ENCODE measurements around the gene ELK3. TPM values are rescaled to one million over a fixed set of nuclear protein-coding genes. Genes with fewer than 3 reads are reported as not detected.
A peak's percentile ranks its signal among the peaks of the same experiment; 100 is the strongest.

Gene ELK3
- total RNA-seq, 2 donors from 2014 or later: 8.5 to 10.8 TPM

GRCh38 chr12:96236221-96236822 is 42.1 kb downstream of the ELK3 start:
- intact Hi-C loops (cut with DNase I): no loop called here
- H3K4me1 ChIP-seq: no peaks in the 10 kb centered on the region

GRCh38 chr12:96237035-96237434 is 42.9 kb downstream of the ELK3 start:
- Histone ChIP-seq H3K4me1 (no peaks in the 10 kb centered on the region), H3K9me3 (no peaks in the 10 kb centered on the region), H3K27ac (peak overlapping the region; percentile 60), H3K4me3 (no peak overlapping the region), H3K36me3 (no peaks in the 10 kb centered on the region), H3K9ac (ENCODE audit: low read depth in 2 of 2, low read length in 2 of 2) (peak overlapping the region in 1 of 2 donors; percentile 29), H3K27me3 (no peaks in the 10 kb centered on the region)
- DNase-seq: no peak
- TF ChIP-seq CTCF (IDR thresholded peaks at IDR 0.05): no peak
- intact Hi-C loops (cut with DNase I): no loop called here

More at GRCh38 chr12:96236221-96236822, 42.1 kb downstream of the ELK3 start:
- no peaks in the 10 kb centered on the region for H3K9me3 ChIP-seq
- peak overlapping the region in 1 of 2 donors; percentile 29 for H3K9ac ChIP-seq (ENCODE audit: low read depth in 2 of 2, low read length in 2 of 2)
- DNase-seq: no peak
- H3K36me3 ChIP-seq: no peaks in the 10 kb centered on the region
- no peak for TF ChIP-seq CTCF (IDR thresholded peaks at IDR 0.05)
- no peak overlapping the region for H3K4me3 ChIP-seq
- no peaks in the 10 kb centered on the region for H3K27me3 ChIP-seq
- H3K27ac ChIP-seq: peak overlapping the region; percentile 53

GRCh38 chr12:96237465-96238077 is 43.4 kb downstream of the ELK3 start:
- no peaks in the 10 kb centered on the region for H3K4me1 ChIP-seq

GRCh38 chr12:96238336-96239047 is 44.3 kb downstream of the ELK3 start:
- H3K27me3 ChIP-seq: no peaks in the 10 kb centered on the region
- H3K4me1 ChIP-seq: no peaks in the 10 kb centered on the region
- no peak for TF ChIP-seq CTCF (IDR thresholded peaks at IDR 0.05)
- intact Hi-C loops (cut with DNase I): no loop called here
- no peak overlapping the region for H3K4me3 ChIP-seq
- H3K9me3 ChIP-seq: no peaks in the 10 kb centered on the region
- peak overlapping the region; percentile 60 for H3K27ac ChIP-seq
- no peaks in the 10 kb centered on the region for H3K36me3 ChIP-seq
- peak overlapping the region; percentile 16 to 29 for H3K9ac ChIP-seq (ENCODE audit: low read depth in 2 of 2, low read length in 2 of 2)
- DNase-seq: no peak

More at GRCh38 chr12:96237465-96238077, 43.4 kb downstream of the ELK3 start:
- H3K4me3 ChIP-seq: no peak overlapping the region
- no peaks in the 10 kb centered on the region for H3K36me3 ChIP-seq
- TF ChIP-seq CTCF (IDR thresholded peaks at IDR 0.05): no peak
- peak overlapping the region; percentile 16 to 29 for H3K9ac ChIP-seq (ENCODE audit: low read depth in 2 of 2, low read length in 2 of 2)
- intact Hi-C loops (cut with DNase I): no loop called here
- no peaks in the 10 kb centered on the region for H3K9me3 ChIP-seq
- H3K27me3 ChIP-seq: no peaks in the 10 kb centered on the region
- H3K27ac ChIP-seq: peak overlapping the region; percentile 60
- DNase-seq: peak; percentile 29

GRCh38 chr12:96239711-96240635 is 45.8 kb downstream of the ELK3 start:
- Histone ChIP-seq H3K9ac (ENCODE audit: low read depth in 2 of 2, low read length in 2 of 2) (peak overlapping the region in 1 of 2 donors; percentile 38), H3K4me3 (no peak overlapping the region), H3K9me3 (no peaks in the 10 kb centered on the region), H3K27me3 (no peaks in the 10 kb centered on the region), H3K36me3 (no peaks in the 10 kb centered on the region), H3K27ac (peak overlapping the region; percentile 60), H3K4me1 (no peaks in the 10 kb centered on the region)
- no peak for TF ChIP-seq CTCF (IDR thresholded peaks at IDR 0.05)
- intact Hi-C loops (cut with DNase I): no loop called here
- no peak for DNase-seq
